Transverse colon (tissue), 4 donors: ENCODE measurements around the gene PPP1R36. TPM values are rescaled to one million over a fixed set of nuclear protein-coding genes. Genes with fewer than 3 reads are reported as not detected.

Source experiments
- DNase-seq: peaks from one replicate; pipeline ENCODE4 v3.0.0-alpha.2; 2019
- H3K27ac ChIP-seq, 4 donors: fragments of 200-600 bp; sonication (generic); 2 replicates each; pipeline ENCODE4 v1.5.1; 2016 to 2018; ENCODE audit warnings: inconsistent platforms in 4 of 4
- H3K27me3 ChIP-seq: fragments of 200-600 bp; sonication (generic); 2 replicates; pipeline ENCODE4 v1.5.1; 2017; ENCODE audit warnings: inconsistent platforms
- H3K36me3 ChIP-seq, 4 donors: fragments of 200-600 bp; sonication (generic); 2 replicates each; pipeline ENCODE4 v1.5.1; 2017 to 2019; ENCODE audit warnings: inconsistent platforms in 4 of 4
- H3K4me1 ChIP-seq, 4 donors: fragments of 200-600 bp; sonication (generic); 2 replicates each; pipeline ENCODE4 v1.5.1; 2017 to 2020; ENCODE audit warnings: inconsistent platforms in 4 of 4
- H3K4me3 ChIP-seq, 4 donors: fragments of 200-600 bp; sonication (generic); 1 replicate in 1 of 4; 2 replicates in 3 of 4; pipeline versions ENCODE4 v1.5.1 to v1.6.1; 2017 to 2019; ENCODE audit warnings: inconsistent platforms in 4 of 4
- H3K9me3 ChIP-seq, 2 donors: fragments of 200-600 bp; sonication (generic); 2 replicates each; pipeline ENCODE4 v1.5.1; 2017 to 2019; ENCODE audit warnings: inconsistent platforms in 2 of 2
- CTCF ChIP-seq, 5 experiments: fragments of 200-600 bp in 3 of 5; fragments of 450-650 bp in 2 of 5; sonication (generic) in 3 of 5; IDR thresholded peaks; 1 replicate in 2 of 5; 2 replicates in 3 of 5; pipeline ENCODE4 v1.5.1; 2016 to 2017; ENCODE audit warnings: antibody characterized with exemption in 5 of 5, inconsistent platforms in 3 of 5, mild to moderate bottlenecking in 2 of 5, moderate library complexity in 1 of 5
- EP300 ChIP-seq: sonication (generic); formaldehyde crosslinking; IDR thresholded peaks from one replicate; pipeline ENCODE4 v1.6.1; 2017; ENCODE audit warnings: antibody characterized with exemption, low read depth
- POLR2A ChIP-seq: fragments of 450-650 bp; IDR thresholded peaks from one replicate; pipeline ENCODE4 v1.6.1; 2016; ENCODE audit warnings: antibody characterized with exemption, mild to moderate bottlenecking, moderate library complexity
- POLR2AphosphoS5 ChIP-seq, 3 donors: sonication (generic); formaldehyde crosslinking; IDR thresholded peaks; one replicate each; pipeline ENCODE4 v1.6.1; 2016; ENCODE audit warnings: antibody characterized with exemption in 3 of 3
- WGBS, 2 donors: methylation state at CpG; one replicate each; pipeline ENCODE4 v1.1.5; 2018; ENCODE audit warnings: low coverage in 1 of 2; 5-methylcytosine and 5-hydroxymethylcytosine counted together
- in situ Hi-C, 4 donors: fragments of 200-750 bp; cut with MboI; loops; one replicate each; pipeline versions ENCODE4 v1.15.0 to v1.15.1; 2017; ENCODE audit warnings: low sequenced_read_pairs in 3 of 4, low pct_ligation_motif_present in 1 of 4, low pct_unique_long_range_greater_than_20kb in 1 of 4
- intact Hi-C: fragments of 100-400 bp; cut with DNase I; formaldehyde crosslinking; loops from one replicate; pipeline ENCODE4 v1.15.1; 2023; ENCODE audit warnings: low total_unique reads
- total RNA-seq, 4 donors: library from RNA; depleted of rRNA; stranded (reverse); fragments of >200 nt; gene quantifications; one replicate each; pipeline ENCODE4 v1.1.0, GENCODE V29; 2016

Gene PPP1R36
- total RNA-seq, 4 donors from 2014 or later, result 2.4 to 11.2 (median 9.1) TPM

- in situ Hi-C loops, result no loop called here
- no peak for DNase-seq
- TF ChIP-seq CTCF (IDR thresholded peaks at IDR 0.05) (no peak), POLR2AphosphoS5 (IDR thresholded peaks at IDR 0.05) (no peak), POLR2A (no peak), EP300 (no peak)
Measured at GRCh38 chr14:64509036-64509435, 40.7 kb upstream of the PPP1R36 start.

GRCh38 chr14:64510825-64511671, 38.7 kb upstream of the PPP1R36 start:
- Histone ChIP-seq H3K27ac (peak overlapping the region; percentile 13 to 35 (median 31)), H3K4me3 (no peak overlapping the region), H3K36me3 (no peaks in the 10 kb centered on the region), H3K4me1 (peaks cover 0 to 81% (median 47%) of the 10 kb centered on the region in 4 donors), H3K27me3 (no peaks in the 10 kb centered on the region), H3K9me3 (no peaks in the 10 kb centered on the region)
- WGBS, 2 donors, result 20 to 23% methylated on average over 4 of the region's 4 CpGs
- intact Hi-C loops (no loop called here), in situ Hi-C loops (no loop called here)
- DNase-seq, result peak; percentile 77
- TF ChIP-seq CTCF (IDR thresholded peaks at IDR 0.05) (peak; percentile 86 to 96 (median 90)), POLR2A (no peak), POLR2AphosphoS5 (IDR thresholded peaks at IDR 0.05) (peak in 1 of 3 donors; percentile 7)

More at GRCh38 chr14:64509036-64509435, 40.7 kb upstream of the PPP1R36 start:
- Histone ChIP-seq H3K27me3 (no peaks in the 10 kb centered on the region), H3K36me3 (no peaks in the 10 kb centered on the region), H3K4me3 (no peak overlapping the region), H3K9me3 (no peaks in the 10 kb centered on the region), H3K27ac (no peak overlapping the region), H3K4me1 (peaks cover 0 to 65% (median 40%) of the 10 kb centered on the region in 4 donors)
- 56 to 80% methylated on average over 3 to 8 of the region's 8 CpGs for WGBS, 2 donors
- intact Hi-C loops, result no loop called here

- TF ChIP-seq CTCF (IDR thresholded peaks at IDR 0.05) (no peak), POLR2AphosphoS5 (IDR thresholded peaks at IDR 0.05) (no peak), POLR2A (no peak), EP300 (no peak)
- no peak for DNase-seq
- H3K4me1 ChIP-seq, result peaks cover 0 to 71% (median 33%) of the 10 kb centered on the region in 4 donors
- in situ Hi-C loops, result no loop called here
- H3K27ac ChIP-seq, result no peak overlapping the region
- no peaks in the 10 kb centered on the region for H3K27me3 ChIP-seq
- no peaks in the 10 kb centered on the region for H3K9me3 ChIP-seq
- H3K4me3 ChIP-seq, result no peak overlapping the region
- H3K36me3 ChIP-seq, result no peaks in the 10 kb centered on the region
- intact Hi-C loops, result no loop called here
- 79 to 91% methylated on average over 2 of the region's 2 CpGs for WGBS, 2 donors
Measured at GRCh38 chr14:64513271-64513670, 36.5 kb upstream of the PPP1R36 start.

GRCh38 chr14:64515053-64515452, 34.7 kb upstream of the PPP1R36 start:
- no peaks in the 10 kb centered on the region for H3K9me3 ChIP-seq
- H3K4me3 ChIP-seq, result no peak overlapping the region
- no peak for TF ChIP-seq POLR2A
- TF ChIP-seq CTCF (IDR thresholded peaks at IDR 0.05), result no peak
- peak overlapping the region in 3 of 4 donors; percentile 4 to 55 (median 14) for H3K27ac ChIP-seq
- H3K27me3 ChIP-seq, result no peaks in the 10 kb centered on the region
- in situ Hi-C loops, result no loop called here
- 26 to 30% methylated on average over 1 of the region's 1 CpG for WGBS, 2 donors
- no peaks in the 10 kb centered on the region for H3K36me3 ChIP-seq
- intact Hi-C loops, result no loop called here
- H3K4me1 ChIP-seq, result peaks cover 0 to 58% (median 29%) of the 10 kb centered on the region in 4 donors
- no peak for DNase-seq
